CD4-positive, alpha-beta T cell (primary cell): ENCODE measurements around the gene ZFHX2. TPM values are rescaled to one million over a fixed set of nuclear protein-coding genes. Genes with fewer than 3 reads are reported as not detected.
"Not testable (repeated sequence)": the region's sequence is repeated elsewhere in the genome, so short reads cannot be mapped to it uniquely, and the experiment has no call there.

ENCODE experiments used
- ATAC-seq: fragments of 200-7000 bp; cut with Tn5 transposase; one replicate; pipeline ENCODE4 v1.10.0; 2022; ENCODE audit warnings: mild to moderate bottlenecking; ENCODE audit not compliant: poor library complexity
- CTCF ChIA-PET: fragments of 350-600 bp; sonication (Branson Sonifier 250); formaldehyde crosslinking; loops from one replicate; lab custom pipeline; 2021; ENCODE audit warnings: antibody characterized with exemption, inconsistent platforms; lab: Charles Lee
- POLR2A ChIA-PET: fragments of 350-600 bp; sonication (Branson Sonifier 250); formaldehyde crosslinking; loops from one replicate; lab custom pipeline; 2021; ENCODE audit warnings: antibody characterized with exemption, inconsistent platforms; lab: Charles Lee
- DNase-seq, 14 experiments: peaks; one replicate each; pipeline ENCODE4 v3.0.0-alpha.2; 2013 to 2020; ENCODE audit warnings: mixed read lengths in 2 of 14
- H3K27ac ChIP-seq, 2 donors: one replicate each; pipeline versions ENCODE4 v1.5.1 to v1.7.0; 2013; ENCODE audit warnings: low read length in 2 of 2, low read depth in 1 of 2, mild to moderate bottlenecking in 1 of 2
- H3K27me3 ChIP-seq, 2 experiments: 1 replicate in 1 of 2; 2 replicates in 1 of 2; pipeline versions ENCODE4 v1.6.1 to v1.7.0; 2013; ENCODE audit warnings: low read length in 2 of 2, control low read depth in 1 of 2, mild to moderate bottlenecking in 1 of 2, moderate library complexity in 1 of 2; ENCODE audit not compliant: insufficient read depth in 2 of 2, control insufficient read depth in 1 of 2
- H3K36me3 ChIP-seq: one replicate; pipeline ENCODE4 v1.6.1; 2013; ENCODE audit warnings: low read length, control low read depth; ENCODE audit not compliant: insufficient read depth
- H3K4me1 ChIP-seq: one replicate; pipeline ENCODE4 v1.6.1; 2013; ENCODE audit warnings: low read length, control low read depth; ENCODE audit not compliant: insufficient read depth
- H3K4me3 ChIP-seq: one replicate; pipeline ENCODE4 v1.5.1; 2013; ENCODE audit warnings: mild to moderate bottlenecking, low read length, moderate library complexity
- H3K9me3 ChIP-seq, 2 experiments: 1 replicate in 1 of 2; 2 replicates in 1 of 2; pipeline versions ENCODE4 v1.6.1 to v1.7.0; 2013; ENCODE audit warnings: low read length in 2 of 2, mild to moderate bottlenecking in 2 of 2, control low read depth in 1 of 2, moderate library complexity in 1 of 2; ENCODE audit not compliant: control insufficient read depth in 1 of 2, insufficient read depth in 1 of 2
- H3K27ac Mint-ChIP-seq: one replicate; pipeline ENCODE4 v1.8.0; 2020; ENCODE audit warnings: mixed read lengths
- H3K27me3 Mint-ChIP-seq: one replicate; pipeline ENCODE4 v1.8.0; 2021; ENCODE audit warnings: mixed read lengths
- H3K36me3 Mint-ChIP-seq: one replicate; pipeline ENCODE4 v1.8.0; 2021; ENCODE audit warnings: low read depth, mixed read lengths
- H3K4me1 Mint-ChIP-seq: one replicate; pipeline ENCODE4 v1.8.0; 2021; ENCODE audit warnings: low read depth, mixed read lengths
- H3K4me3 Mint-ChIP-seq: one replicate; pipeline ENCODE4 v1.8.0; 2020; ENCODE audit warnings: mild to moderate bottlenecking, mixed read lengths
- H3K9me3 Mint-ChIP-seq: one replicate; pipeline ENCODE4 v1.8.0; 2020; ENCODE audit warnings: mixed read lengths
- intact Hi-C, 2 experiments: fragments of 100-400 bp; cut with DNase I in 1 of 2; cut with micrococcal nuclease in 1 of 2; formaldehyde crosslinking; loops; one replicate each; pipeline versions ENCODE4 v1.15.1 to v1.9.0; 2023 to 2025; cut with DNase I, micrococcal nuclease
- total RNA-seq, 174 experiments: library from RNA in 2 of 174; stranded (reverse) in 2 of 174; gene quantifications; one replicate each; pipeline ENCODE4 v1.2.3 and lab custom pipeline; 2021 to 2026
- TF ChIP-seq, protein P1 (sequence below): fragments of 200-600 bp; IDR thresholded peaks from one replicate; pipeline ENCODE4 v1.8.0; 2022; ENCODE audit warnings: antibody characterized with exemption, mild to moderate bottlenecking

ZFHX2 gene
- total RNA-seq, 2 experiments from 2014 or later, result 0.19 to 0.22 TPM

DNA sequence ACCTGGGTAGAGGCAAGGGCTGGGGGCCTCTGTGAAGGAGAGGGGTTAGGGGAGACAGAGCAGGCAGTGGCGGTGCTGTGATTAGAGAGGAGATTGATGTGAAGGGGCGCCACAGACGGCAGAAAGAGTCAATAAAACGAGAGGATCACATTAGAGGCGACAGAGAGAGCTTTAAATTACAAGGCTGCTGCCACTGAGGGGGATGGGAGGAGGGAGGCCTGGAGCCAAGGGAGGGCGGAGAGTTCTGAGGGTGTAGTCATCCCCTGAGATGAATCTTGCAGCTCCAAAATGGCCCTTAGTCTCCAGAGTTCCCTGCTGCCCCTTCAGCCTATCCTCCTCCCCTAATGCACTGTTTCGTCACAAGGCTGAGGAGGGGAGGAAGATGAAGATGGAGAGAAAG, 12.8 kb downstream of the ZFHX2 start:
- TF ChIP-seq, protein P1, sequence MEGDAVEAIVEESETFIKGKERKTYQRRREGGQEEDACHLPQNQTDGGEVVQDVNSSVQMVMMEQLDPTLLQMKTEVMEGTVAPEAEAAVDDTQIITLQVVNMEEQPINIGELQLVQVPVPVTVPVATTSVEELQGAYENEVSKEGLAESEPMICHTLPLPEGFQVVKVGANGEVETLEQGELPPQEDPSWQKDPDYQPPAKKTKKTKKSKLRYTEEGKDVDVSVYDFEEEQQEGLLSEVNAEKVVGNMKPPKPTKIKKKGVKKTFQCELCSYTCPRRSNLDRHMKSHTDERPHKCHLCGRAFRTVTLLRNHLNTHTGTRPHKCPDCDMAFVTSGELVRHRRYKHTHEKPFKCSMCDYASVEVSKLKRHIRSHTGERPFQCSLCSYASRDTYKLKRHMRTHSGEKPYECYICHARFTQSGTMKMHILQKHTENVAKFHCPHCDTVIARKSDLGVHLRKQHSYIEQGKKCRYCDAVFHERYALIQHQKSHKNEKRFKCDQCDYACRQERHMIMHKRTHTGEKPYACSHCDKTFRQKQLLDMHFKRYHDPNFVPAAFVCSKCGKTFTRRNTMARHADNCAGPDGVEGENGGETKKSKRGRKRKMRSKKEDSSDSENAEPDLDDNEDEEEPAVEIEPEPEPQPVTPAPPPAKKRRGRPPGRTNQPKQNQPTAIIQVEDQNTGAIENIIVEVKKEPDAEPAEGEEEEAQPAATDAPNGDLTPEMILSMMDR, result no peak
- Histone ChIP-seq H3K27me3 (no peaks in the 10 kb centered on the region), H3K36me3 (no peaks in the 10 kb centered on the region), H3K9me3 (no peaks in the 10 kb centered on the region), H3K4me1 (peaks cover 4% of the 10 kb centered on the region), H3K4me3 (no peak overlapping the region), H3K27ac (no peak overlapping the region)
- DNase-seq (no peak), ATAC-seq (no peak)
- ChIA-PET CTCF (interaction anchor here (1.7 kb wide), 1 partner anchor 11 kb away, joined by 4 read pairs; no protein-coding TSS in a partner anchor), POLR2A (no interaction called here)
- intact Hi-C loops, result loop anchor here (1.0 kb wide), 1 partner anchor 60 kb away; no protein-coding TSS in a partner anchor
- Mint-ChIP-seq H3K9me3 (no peaks in the 10 kb centered on the region), H3K36me3 (no peaks in the 10 kb centered on the region), H3K4me1 (no peaks in the 10 kb centered on the region), H3K27me3 (peaks cover 5% of the 10 kb centered on the region), H3K4me3 (no peak overlapping the region), H3K27ac (no peak overlapping the region)

- Histone ChIP-seq H3K27me3 (no peaks in the 10 kb centered on the region), H3K27ac (no peak overlapping the region), H3K4me1 (peaks cover 4% of the 10 kb centered on the region), H3K36me3 (no peaks in the 10 kb centered on the region), H3K4me3 (no peak overlapping the region), H3K9me3 (no peaks in the 10 kb centered on the region)
- no peaks in the 10 kb centered on the region for H3K9me3 Mint-ChIP-seq
- TF ChIP-seq, protein P1, result no peak
- H3K27me3 Mint-ChIP-seq, result peaks cover 5% of the 10 kb centered on the region
- DNase-seq (no peak), ATAC-seq (no peak)
- H3K36me3 Mint-ChIP-seq, result no peaks in the 10 kb centered on the region
- POLR2A ChIA-PET, result no interaction called here
- no peaks in the 10 kb centered on the region for H3K4me1 Mint-ChIP-seq
- no peak overlapping the region for H3K4me3 Mint-ChIP-seq
- intact Hi-C loops, result no loop called here
- H3K27ac Mint-ChIP-seq, result no peak overlapping the region
- CTCF ChIA-PET, result interaction anchor here (1.4 kb wide), 1 partner anchor 22 kb away, joined by 8 read pairs; no protein-coding TSS in a partner anchor
Measured at GRCh38 chr14:23538050-23538718, 13.4 kb downstream of the ZFHX2 start.

- TF ChIP-seq, protein P1, result no peak
- intact Hi-C loops, result no loop called here
- H3K9me3 ChIP-seq, result no peaks in the 10 kb centered on the region
- Mint-ChIP-seq H3K27me3 (peaks cover 5% of the 10 kb centered on the region), H3K27ac (no peak overlapping the region), H3K4me1 (no peaks in the 10 kb centered on the region), H3K36me3 (no peaks in the 10 kb centered on the region), H3K9me3 (no peaks in the 10 kb centered on the region), H3K4me3 (no peak overlapping the region)
- ChIA-PET CTCF (interaction anchor here (1.4 to 1.6 kb wide), 2 partner anchors 22 to 59 kb away, joined by 3 to 8 read pairs; no protein-coding TSS in a partner anchor), POLR2A (interaction anchor here (1.0 kb wide), 1 partner anchor 59 kb away, joined by 3 read pairs; no protein-coding TSS in a partner anchor)
- ATAC-seq (no peak), DNase-seq (no peak)
- H3K27me3 ChIP-seq, result no peaks in the 10 kb centered on the region
- peaks cover 4% of the 10 kb centered on the region for H3K4me1 ChIP-seq
- H3K4me3 ChIP-seq, result no peak overlapping the region
- no peaks in the 10 kb centered on the region for H3K36me3 ChIP-seq
- H3K27ac ChIP-seq, result no peak overlapping the region
Measured at GRCh38 chr14:23537351-23538049, 14.1 kb downstream of the ZFHX2 start.

DNA sequence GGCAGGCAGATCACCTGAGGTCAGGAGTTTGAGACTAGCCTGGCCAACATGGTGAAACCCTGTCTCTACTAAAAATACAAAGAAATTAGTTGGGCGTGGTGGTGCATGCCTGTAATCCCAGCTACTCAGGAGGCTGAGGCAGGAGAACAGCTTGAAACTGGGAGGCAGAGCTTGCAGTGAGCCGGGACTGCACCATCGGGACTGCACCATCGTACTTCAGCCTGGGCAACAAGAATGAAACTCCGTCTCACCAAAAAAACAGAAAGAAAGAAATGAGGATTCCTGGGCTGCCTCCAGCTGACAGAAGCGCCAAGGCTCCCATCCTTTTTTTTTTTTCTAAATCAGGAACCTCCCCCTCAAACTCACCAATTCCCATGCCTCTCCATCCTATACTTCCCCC, 14.7 kb downstream of the ZFHX2 start:
- H3K9me3 ChIP-seq, H3K36me3 ChIP-seq, H3K27ac Mint-ChIP-seq, H3K4me3 Mint-ChIP-seq, H3K27ac ChIP-seq, H3K4me1 Mint-ChIP-seq, H3K27me3 Mint-ChIP-seq, H3K4me1 ChIP-seq, DNase-seq, H3K36me3 Mint-ChIP-seq, H3K4me3 ChIP-seq, H3K9me3 Mint-ChIP-seq, H3K27me3 ChIP-seq, intact Hi-C loops, ATAC-seq: not testable (repeated sequence)
- ChIA-PET CTCF (interaction anchor here (1.4 to 1.6 kb wide), 2 partner anchors 23 to 58 kb away, joined by 3 to 8 read pairs; no protein-coding TSS in a partner anchor), POLR2A (interaction anchor here (1.0 kb wide), 1 partner anchor 58 kb away, joined by 3 read pairs; no protein-coding TSS in a partner anchor)
